A549 (cell line): ENCODE results near the gene PTPRA. TPM values are rescaled to one million over a fixed set of nuclear protein-coding genes. Genes with fewer than 3 reads are reported as not detected.
A peak's percentile ranks its signal among the peaks of the same experiment; 100 is the strongest.

Source experiments
- ATAC-seq, 2 experiments: fragments of 200-7000 bp in 1 of 2; fragments of >200 bp in 1 of 2; cut with Nextera tagmentation in 1 of 2; cut with Tn5 transposase in 1 of 2; 3 replicates each; pipeline versions ENCODE4 v1.8.0 to v1.9.1; 2018 to 2020; ENCODE audit warnings: mild to moderate bottlenecking in 1 of 2, moderate library complexity in 1 of 2
- CTCF ChIA-PET: fragments of 300-600 bp; sonication (Branson Sonifier 250); formaldehyde crosslinking; extraction: SDS; loops from one replicate; lab custom pipeline; 2021; ENCODE audit warnings: antibody characterized with exemption, inconsistent platforms; lab: Yijun Ruan, JAX
- POLR2A ChIA-PET: fragments of 350-600 bp; formaldehyde crosslinking; extraction: SDS; loops from one replicate; lab custom pipeline; 2021; ENCODE audit warnings: antibody characterized with exemption, inconsistent platforms; lab: Yijun Ruan, JAX
- DNase-seq, 2 experiments: peaks; one replicate each; pipeline versions ENCODE4 v3.0.0 to v3.0.0-alpha.2; 2011 to 2016; ENCODE audit warnings: low read depth in 1 of 2, low spot score in 1 of 2
- FAIRE-seq: peaks from 2 replicates; lab custom pipeline; 2011; peaks lifted over from hg19 to GRCh38; lab: Jason Lieb, UNC
- H3K27ac ChIP-seq, 2 experiments: fragments of >200 bp; sonication (Bioruptor Twin); formaldehyde crosslinking; 3 replicates each; pipeline ENCODE4 v1.5.1; 2016 to 2017
- H3K4me1 ChIP-seq: fragments of >200 bp; sonication (Bioruptor Twin); formaldehyde crosslinking; 3 replicates; pipeline ENCODE4 v1.6.1; 2016
- H3K4me2 ChIP-seq: fragments of >200 bp; sonication (Bioruptor Twin); formaldehyde crosslinking; 3 replicates; pipeline ENCODE4 v1.6.1; 2016
- H3K4me3 ChIP-seq: fragments of >200 bp; sonication (Bioruptor Twin); formaldehyde crosslinking; 3 replicates; pipeline ENCODE4 v1.5.1; 2016
- H3K9me3 ChIP-seq: fragments of >200 bp; sonication (Bioruptor Twin); formaldehyde crosslinking; 3 replicates; pipeline ENCODE4 v1.6.1; 2016
- CBX8 ChIP-seq: fragments of 200-600 bp; sonication (generic); IDR thresholded peaks from 2 replicates; pipeline ENCODE4 v1.6.1; 2016
- CEBPB ChIP-seq, 2 experiments: fragments of >200 bp in 1 of 2; sonication (Bioruptor Twin) in 1 of 2; formaldehyde crosslinking in 1 of 2; IDR thresholded peaks; 2 replicates each; pipeline ENCODE4 v1.6.1; 2012 to 2016
- CHD2 ChIP-seq: fragments of 150-350 bp; IDR thresholded peaks from 2 replicates; pipeline ENCODE4 v1.6.1; 2014; ENCODE audit warnings: low read length; ENCODE audit not compliant: partially characterized antibody
- CHD4 ChIP-seq: fragments of 200-600 bp; sonication (generic); IDR thresholded peaks from 2 replicates; pipeline ENCODE4 v1.6.1; 2016; ENCODE audit warnings: antibody characterized with exemption, mild to moderate bottlenecking, borderline replicate concordance
- EHF ChIP-seq: fragments of 250-450 bp; sonication (Bioruptor Pico); IDR thresholded peaks from 2 replicates; pipeline ENCODE4 v1.5.0; 2020; ENCODE audit warnings: mild to moderate bottlenecking
- ESRRA ChIP-seq: fragments of 150-350 bp; IDR thresholded peaks from 2 replicates; pipeline ENCODE4 v1.6.1; 2014; ENCODE audit warnings: mild to moderate bottlenecking, low read length, borderline replicate concordance
- FOSB ChIP-seq: fragments of 250-450 bp; sonication (Bioruptor Pico); IDR thresholded peaks from 2 replicates; pipeline ENCODE4 v1.5.0; 2020; ENCODE audit warnings: mild to moderate bottlenecking, moderate library complexity
- HOXA7 ChIP-seq: fragments of 250-450 bp; sonication (Bioruptor Pico); IDR thresholded peaks from 2 replicates; pipeline ENCODE4 v1.5.0; 2020; ENCODE audit warnings: mild to moderate bottlenecking, moderate library complexity
- HOXB13 ChIP-seq: fragments of 250-450 bp; sonication (Bioruptor Pico); IDR thresholded peaks from 2 replicates; pipeline ENCODE4 v1.5.0; 2020; ENCODE audit warnings: low read depth, mild to moderate bottlenecking, moderate library complexity
- JUN ChIP-seq, 2 experiments: fragments of >200 bp; sonication (Bioruptor Twin); formaldehyde crosslinking; IDR thresholded peaks; 2 replicates in 1 of 2; 3 replicates in 1 of 2; pipeline ENCODE4 v1.6.1; 2016 to 2017
- MAFK ChIP-seq: fragments of 450-650 bp; IDR thresholded peaks from 2 replicates; pipeline ENCODE4 v1.6.1; 2014; ENCODE audit not compliant: partially characterized antibody
- MAZ ChIP-seq: fragments of 150-350 bp; IDR thresholded peaks from 2 replicates; pipeline ENCODE4 v1.6.1; 2014; ENCODE audit warnings: antibody characterized with exemption, low read depth, low read length, borderline replicate concordance
- MYC ChIP-seq: IDR thresholded peaks from 2 replicates; pipeline ENCODE4 v1.6.1; 2012; ENCODE audit warnings: mild to moderate bottlenecking, inconsistent platforms, low read length, improper control_type of control experiment, borderline replicate concordance
- PHF8 ChIP-seq: fragments of 200-600 bp; sonication (generic); IDR thresholded peaks from 2 replicates; pipeline ENCODE4 v1.6.1; 2016; ENCODE audit warnings: low read depth, mild to moderate bottlenecking, antibody characterized with exemption, moderate library complexity, borderline replicate concordance
- POLR2A ChIP-seq: IDR thresholded peaks from 2 replicates; pipeline ENCODE4 v1.6.1; 2012; ENCODE audit warnings: mild to moderate bottlenecking, low read length
- POLR2AphosphoS2 ChIP-seq: conservative IDR thresholded peaks from 2 replicates; pipeline ENCODE4 v1.6.1; 2012; ENCODE audit warnings: low read length, improper control_type of control experiment, inconsistent platforms
- RARB ChIP-seq: fragments of 250-450 bp; sonication (Bioruptor Pico); IDR thresholded peaks from 2 replicates; pipeline ENCODE4 v1.8.0; 2021; ENCODE audit warnings: mild to moderate bottlenecking, moderate library complexity
- RCOR1 ChIP-seq: fragments of 150-350 bp; IDR thresholded peaks from 2 replicates; pipeline ENCODE4 v1.6.1; 2014; ENCODE audit warnings: antibody characterized with exemption, low read length, low read depth
- RFX5 ChIP-seq: fragments of 450-650 bp; IDR thresholded peaks from 2 replicates; pipeline ENCODE4 v1.7.1; 2014; ENCODE audit warnings: antibody characterized with exemption, mild to moderate bottlenecking, moderate library complexity
- RNF2 ChIP-seq: fragments of 200-600 bp; sonication (generic); IDR thresholded peaks from 2 replicates; pipeline ENCODE4 v1.6.1; 2016; ENCODE audit warnings: low read depth, mild to moderate bottlenecking, antibody characterized with exemption, moderate library complexity, borderline replicate concordance
- SMC3 ChIP-seq: fragments of >200 bp; sonication (Bioruptor Twin); formaldehyde crosslinking; IDR thresholded peaks from 3 replicates; pipeline ENCODE4 v1.6.1; 2018; ENCODE audit warnings: inconsistent platforms
- TP53 ChIP-seq: fragments of 250-450 bp; sonication (Bioruptor Pico); IDR thresholded peaks from 2 replicates; pipeline ENCODE4 v1.5.0; 2021; ENCODE audit warnings: mild to moderate bottlenecking, moderate library complexity
- ZFP36 ChIP-seq: fragments of 450-650 bp; IDR thresholded peaks from 2 replicates; pipeline ENCODE4 v1.6.1; 2014; ENCODE audit warnings: borderline replicate concordance; ENCODE audit not compliant: partially characterized antibody
- ZSCAN20 ChIP-seq: fragments of 250-450 bp; sonication (Bioruptor Pico); IDR thresholded peaks from 2 replicates; pipeline ENCODE4 v1.8.0; 2022; ENCODE audit warnings: mild to moderate bottlenecking, moderate library complexity
- WGBS: methylation state at CpG from one replicate; pipeline ENCODE4 v1.1.6; 2017; ENCODE audit errors: missing lambda C conversion rate; 5-methylcytosine and 5-hydroxymethylcytosine counted together
- polyA plus RNA-seq, 4 experiments: library from polyadenylated mRNA; depleted of rRNA in 3 of 4; stranded (reverse); fragments of >200 nt; fragmentation: RNase III in 1 of 4; extraction: RNeasy Plus Mini Kit Qiagen cat#74134 plus additional on column Dnase treatment in 1 of 4; gene quantifications; 2 replicates in 3 of 4; 3 replicates in 1 of 4; pipeline ENCODE4 v1.2.3, GENCODE V29; 2011 to 2017
- TF ChIP-seq, protein P1 (sequence below): fragments of >200 bp; sonication (Bioruptor Twin); formaldehyde crosslinking; IDR thresholded peaks from 3 replicates; pipeline ENCODE4 v1.5.1; 2016
- TF ChIP-seq, protein P2 (sequence below): fragments of >200 bp; sonication (Bioruptor Twin); formaldehyde crosslinking; IDR thresholded peaks from 3 replicates; pipeline ENCODE4 v1.6.1; 2016
- TF ChIP-seq, protein P3 (sequence below): IDR thresholded peaks from 2 replicates; pipeline ENCODE4 v1.6.1; 2012
- TF ChIP-seq, protein P4 (sequence below): fragments of 200-600 bp; sonication (generic); IDR thresholded peaks from 2 replicates; pipeline ENCODE4 v1.6.1; 2016; ENCODE audit warnings: antibody characterized with exemption, mild to moderate bottlenecking, moderate library complexity
- TF ChIP-seq, protein P5 (sequence below): IDR thresholded peaks from 2 replicates; pipeline ENCODE4 v1.6.1; 2012; ENCODE audit warnings: low read depth, borderline replicate concordance

Gene PTPRA
- polyA plus RNA-seq, 2 of the 4 experiments (the other 2 are of a cell fraction), result 29.2 to 83.2 TPM

DNA sequence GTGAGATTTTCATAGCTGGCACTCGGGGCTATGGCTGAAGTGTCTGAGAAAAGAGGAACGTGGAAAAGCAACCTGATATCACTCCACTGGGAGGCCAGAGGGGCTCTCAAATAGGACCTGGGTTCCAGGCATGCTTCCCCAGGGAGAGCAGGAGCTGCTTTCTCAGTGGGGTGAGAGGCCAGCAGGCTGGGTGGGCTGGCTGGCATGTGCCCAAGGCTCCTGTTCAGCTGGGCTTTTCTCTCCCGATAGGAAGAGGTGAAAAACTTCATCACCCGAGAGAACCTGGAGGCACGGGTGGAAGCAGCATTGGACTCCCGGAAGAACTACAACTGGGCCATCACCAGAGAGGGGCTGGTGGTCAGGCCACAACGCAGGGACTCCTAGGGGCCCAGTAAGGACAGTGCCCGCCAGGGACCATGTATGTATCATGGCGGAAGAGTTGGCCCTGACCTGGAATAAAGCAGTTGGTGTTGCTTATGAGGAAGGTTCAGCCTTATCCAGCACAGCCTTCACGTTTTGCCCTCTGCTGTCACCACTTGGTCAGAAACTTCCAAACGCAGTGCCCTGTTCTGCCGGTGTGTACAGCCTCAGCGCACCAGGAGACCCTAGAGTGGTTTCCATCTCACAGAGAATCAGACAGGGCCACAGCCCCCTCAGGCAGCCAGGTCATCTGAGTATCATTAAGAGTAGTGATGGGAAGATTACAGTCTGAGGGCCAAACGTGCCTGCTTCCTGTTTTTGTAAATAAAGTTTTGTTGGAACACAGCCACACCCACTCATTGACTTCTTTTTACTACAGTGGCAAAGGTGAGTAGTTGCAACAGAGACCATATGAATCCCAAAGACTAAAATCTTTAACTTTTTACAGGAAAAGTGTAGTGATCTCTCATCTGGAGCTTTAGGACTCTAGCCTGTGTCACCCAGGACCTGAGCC, 174.5 kb downstream of the PTPRA start:
- ChIA-PET CTCF (interaction anchor here (0.7 to 8.0 kb wide), 5 partner anchors 28 to 304 kb away, joined by 3 to 133 read pairs (median 3); no protein-coding TSS in a partner anchor), POLR2A (no interaction called here)
- H3K4me1 ChIP-seq, result peaks cover 13% of the 10 kb centered on the region
- no peaks in the 10 kb centered on the region for H3K9me3 ChIP-seq
- TF ChIP-seq MAFK (no peak), EHF (CRISPR knock-in tag) (no peak), RCOR1 (no peak), ESRRA (no peak), HOXB13 (CRISPR knock-in tag) (no peak), MYC (no peak), POLR2AphosphoS2 (no peak), CHD2 (no peak), CEBPB (IDR thresholded peaks at IDR 0.05) (no peak), HOXA7 (CRISPR knock-in tag) (no peak), ZFP36 (no peak), RNF2 (no peak), FOSB (CRISPR knock-in tag) (no peak), TP53 (no peak)
- TF ChIP-seq, protein P1, sequence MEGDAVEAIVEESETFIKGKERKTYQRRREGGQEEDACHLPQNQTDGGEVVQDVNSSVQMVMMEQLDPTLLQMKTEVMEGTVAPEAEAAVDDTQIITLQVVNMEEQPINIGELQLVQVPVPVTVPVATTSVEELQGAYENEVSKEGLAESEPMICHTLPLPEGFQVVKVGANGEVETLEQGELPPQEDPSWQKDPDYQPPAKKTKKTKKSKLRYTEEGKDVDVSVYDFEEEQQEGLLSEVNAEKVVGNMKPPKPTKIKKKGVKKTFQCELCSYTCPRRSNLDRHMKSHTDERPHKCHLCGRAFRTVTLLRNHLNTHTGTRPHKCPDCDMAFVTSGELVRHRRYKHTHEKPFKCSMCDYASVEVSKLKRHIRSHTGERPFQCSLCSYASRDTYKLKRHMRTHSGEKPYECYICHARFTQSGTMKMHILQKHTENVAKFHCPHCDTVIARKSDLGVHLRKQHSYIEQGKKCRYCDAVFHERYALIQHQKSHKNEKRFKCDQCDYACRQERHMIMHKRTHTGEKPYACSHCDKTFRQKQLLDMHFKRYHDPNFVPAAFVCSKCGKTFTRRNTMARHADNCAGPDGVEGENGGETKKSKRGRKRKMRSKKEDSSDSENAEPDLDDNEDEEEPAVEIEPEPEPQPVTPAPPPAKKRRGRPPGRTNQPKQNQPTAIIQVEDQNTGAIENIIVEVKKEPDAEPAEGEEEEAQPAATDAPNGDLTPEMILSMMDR, result no peak
- TF ChIP-seq, protein P2, sequence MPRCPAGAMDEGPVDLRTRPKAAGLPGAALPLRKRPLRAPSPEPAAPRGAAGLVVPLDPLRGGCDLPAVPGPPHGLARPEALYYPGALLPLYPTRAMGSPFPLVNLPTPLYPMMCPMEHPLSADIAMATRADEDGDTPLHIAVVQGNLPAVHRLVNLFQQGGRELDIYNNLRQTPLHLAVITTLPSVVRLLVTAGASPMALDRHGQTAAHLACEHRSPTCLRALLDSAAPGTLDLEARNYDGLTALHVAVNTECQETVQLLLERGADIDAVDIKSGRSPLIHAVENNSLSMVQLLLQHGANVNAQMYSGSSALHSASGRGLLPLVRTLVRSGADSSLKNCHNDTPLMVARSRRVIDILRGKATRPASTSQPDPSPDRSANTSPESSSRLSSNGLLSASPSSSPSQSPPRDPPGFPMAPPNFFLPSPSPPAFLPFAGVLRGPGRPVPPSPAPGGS, result no peak
- TF ChIP-seq, protein P3, sequence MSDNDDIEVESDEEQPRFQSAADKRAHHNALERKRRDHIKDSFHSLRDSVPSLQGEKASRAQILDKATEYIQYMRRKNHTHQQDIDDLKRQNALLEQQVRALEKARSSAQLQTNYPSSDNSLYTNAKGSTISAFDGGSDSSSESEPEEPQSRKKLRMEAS, result no peak
- H3K4me3 ChIP-seq, result peak overlapping the region; percentile 95
- 90% methylated on average over 14 of the region's 14 CpGs for WGBS
- no peak for FAIRE-seq
- H3K27ac ChIP-seq, result peak overlapping the region in 1 of 2 experiments; percentile 94; a peak in 1 of 6 replicates
- H3K4me2 ChIP-seq, result peak overlapping the region; percentile 77
- DNase-seq, result no peak
- ATAC-seq, result no peak

DNA sequence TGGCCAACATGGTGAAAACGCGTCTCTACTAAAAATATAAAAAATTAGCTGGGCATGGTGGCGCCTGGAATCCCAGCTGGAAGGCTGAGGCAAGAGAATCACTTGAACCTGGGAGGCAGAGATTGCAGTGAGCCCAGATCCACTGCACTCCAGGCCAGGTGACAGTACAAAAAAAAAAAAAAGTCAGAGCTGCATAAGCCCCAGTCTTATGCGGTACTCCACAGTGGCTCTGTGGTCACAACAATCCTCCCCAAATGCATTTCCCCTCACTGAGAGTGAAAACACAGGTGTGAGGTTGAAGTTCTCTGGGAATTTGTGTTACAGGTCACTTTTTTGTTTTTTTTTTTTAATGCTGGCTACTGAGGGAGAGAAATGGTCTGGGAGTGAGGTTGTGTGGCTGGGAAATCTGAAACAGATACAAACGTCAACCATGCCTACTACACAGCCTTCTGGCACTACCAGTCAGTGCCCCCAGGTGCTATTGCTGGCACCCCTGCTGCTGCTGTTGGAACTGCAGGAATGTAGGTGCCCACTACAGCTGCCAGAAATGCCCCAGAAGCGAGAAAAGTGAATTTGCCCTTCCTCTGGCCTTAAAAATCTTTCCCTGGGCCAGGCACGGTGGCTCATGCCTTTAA, 178.2 kb downstream of the PTPRA start:
- Histone ChIP-seq H3K9me3 (no peaks in the 10 kb centered on the region), H3K4me2 (no peak overlapping the region), H3K4me1 (peaks cover 11% of the 10 kb centered on the region), H3K4me3 (no peak overlapping the region), H3K27ac (no peak overlapping the region)
- TF ChIP-seq, protein P4, sequence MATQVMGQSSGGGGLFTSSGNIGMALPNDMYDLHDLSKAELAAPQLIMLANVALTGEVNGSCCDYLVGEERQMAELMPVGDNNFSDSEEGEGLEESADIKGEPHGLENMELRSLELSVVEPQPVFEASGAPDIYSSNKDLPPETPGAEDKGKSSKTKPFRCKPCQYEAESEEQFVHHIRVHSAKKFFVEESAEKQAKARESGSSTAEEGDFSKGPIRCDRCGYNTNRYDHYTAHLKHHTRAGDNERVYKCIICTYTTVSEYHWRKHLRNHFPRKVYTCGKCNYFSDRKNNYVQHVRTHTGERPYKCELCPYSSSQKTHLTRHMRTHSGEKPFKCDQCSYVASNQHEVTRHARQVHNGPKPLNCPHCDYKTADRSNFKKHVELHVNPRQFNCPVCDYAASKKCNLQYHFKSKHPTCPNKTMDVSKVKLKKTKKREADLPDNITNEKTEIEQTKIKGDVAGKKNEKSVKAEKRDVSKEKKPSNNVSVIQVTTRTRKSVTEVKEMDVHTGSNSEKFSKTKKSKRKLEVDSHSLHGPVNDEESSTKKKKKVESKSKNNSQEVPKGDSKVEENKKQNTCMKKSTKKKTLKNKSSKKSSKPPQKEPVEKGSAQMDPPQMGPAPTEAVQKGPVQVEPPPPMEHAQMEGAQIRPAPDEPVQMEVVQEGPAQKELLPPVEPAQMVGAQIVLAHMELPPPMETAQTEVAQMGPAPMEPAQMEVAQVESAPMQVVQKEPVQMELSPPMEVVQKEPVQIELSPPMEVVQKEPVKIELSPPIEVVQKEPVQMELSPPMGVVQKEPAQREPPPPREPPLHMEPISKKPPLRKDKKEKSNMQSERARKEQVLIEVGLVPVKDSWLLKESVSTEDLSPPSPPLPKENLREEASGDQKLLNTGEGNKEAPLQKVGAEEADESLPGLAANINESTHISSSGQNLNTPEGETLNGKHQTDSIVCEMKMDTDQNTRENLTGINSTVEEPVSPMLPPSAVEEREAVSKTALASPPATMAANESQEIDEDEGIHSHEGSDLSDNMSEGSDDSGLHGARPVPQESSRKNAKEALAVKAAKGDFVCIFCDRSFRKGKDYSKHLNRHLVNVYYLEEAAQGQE, result no peak
- TF ChIP-seq CHD4 (no peak), MYC (no peak), MAZ (no peak), POLR2A (no peak), ZSCAN20 (CRISPR knock-in tag) (no peak), EHF (CRISPR knock-in tag) (no peak), RCOR1 (no peak), RARB (CRISPR knock-in tag) (no peak), RFX5 (no peak), ESRRA (no peak), JUN (IDR thresholded peaks at IDR 0.05) (no peak), PHF8 (no peak), CBX8 (no peak), SMC3 (no peak)
- TF ChIP-seq, protein P5, sequence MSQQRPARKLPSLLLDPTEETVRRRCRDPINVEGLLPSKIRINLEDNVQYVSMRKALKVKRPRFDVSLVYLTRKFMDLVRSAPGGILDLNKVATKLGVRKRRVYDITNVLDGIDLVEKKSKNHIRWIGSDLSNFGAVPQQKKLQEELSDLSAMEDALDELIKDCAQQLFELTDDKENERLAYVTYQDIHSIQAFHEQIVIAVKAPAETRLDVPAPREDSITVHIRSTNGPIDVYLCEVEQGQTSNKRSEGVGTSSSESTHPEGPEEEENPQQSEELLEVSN, result no peak
- POLR2A ChIA-PET, result no interaction called here
- CTCF ChIA-PET, result interaction anchor here (0.6 to 8.0 kb wide), 6 partner anchors 10 to 199 kb away, joined by 3 to 133 read pairs (median 4); no protein-coding TSS in a partner anchor
- ATAC-seq (peak; percentile 64 to 80; a peak in 5 of 6 replicates), DNase-seq (no peak), FAIRE-seq (no peak)
- WGBS, result 75% methylated on average over 7 of the region's 7 CpGs
